Hepatocyte (in vitro differentiated cells): Measurements from ENCODE around the gene CTNND2. TPM values are rescaled to one million over a fixed set of nuclear protein-coding genes. Genes with fewer than 3 reads are reported as not detected.

Experiments
- DNase-seq: peaks from one replicate; pipeline ENCODE4 v3.0.0-alpha.2; 2016; ENCODE audit warnings: low spot score
- H2AFZ ChIP-seq: fragments of 200-600 bp; sonication (generic); 2 replicates; pipeline ENCODE4 v1.6.0; 2016; ENCODE audit warnings: antibody characterized with exemption, mild to moderate bottlenecking
- H3K27ac ChIP-seq: fragments of 200-600 bp; sonication (generic); 2 replicates; pipeline ENCODE4 v1.5.1; 2016; ENCODE audit warnings: mild to moderate bottlenecking
- H3K27me3 ChIP-seq: fragments of 200-600 bp; sonication (generic); 2 replicates; pipeline ENCODE4 v1.6.1; 2016
- H3K36me3 ChIP-seq: fragments of 200-600 bp; sonication (generic); replicated peaks from 2 replicates; pipeline ENCODE4 v1.5.1; 2016; ENCODE audit warnings: low read depth; ENCODE audit not compliant: insufficient read depth
- H3K4me1 ChIP-seq: fragments of 200-600 bp; sonication (generic); 2 replicates; pipeline ENCODE4 v1.5.1; 2016; ENCODE audit warnings: mild to moderate bottlenecking, moderate library complexity; ENCODE audit not compliant: insufficient read depth
- H3K4me2 ChIP-seq: fragments of 200-600 bp; sonication (generic); 2 replicates; pipeline ENCODE4 v1.6.0; 2016
- H3K4me3 ChIP-seq: fragments of 200-600 bp; sonication (generic); 2 replicates; pipeline ENCODE4 v1.5.1; 2016; ENCODE audit warnings: mild to moderate bottlenecking
- H3K79me2 ChIP-seq: fragments of 200-600 bp; sonication (generic); 2 replicates; pipeline ENCODE4 v1.6.0; 2017; ENCODE audit warnings: mild to moderate bottlenecking
- H3K9me2 ChIP-seq: fragments of 200-600 bp; sonication (generic); replicated peaks from 2 replicates; pipeline ENCODE4 v1.6.0; 2017; ENCODE audit warnings: mild to moderate bottlenecking; ENCODE audit not compliant: insufficient read depth
- H3K9me3 ChIP-seq: fragments of 200-600 bp; sonication (generic); 2 replicates; pipeline ENCODE4 v1.5.1; 2016; ENCODE audit warnings: low read depth, mild to moderate bottlenecking
- H4K20me1 ChIP-seq: fragments of 200-600 bp; sonication (generic); 2 replicates; pipeline ENCODE4 v1.6.0; 2016; ENCODE audit warnings: mild to moderate bottlenecking; ENCODE audit not compliant: insufficient read depth, poor library complexity, severe bottlenecking
- EZH2 ChIP-seq: fragments of 200-600 bp; sonication (generic); IDR thresholded peaks from 2 replicates; pipeline ENCODE4 v1.6.1; 2016; ENCODE audit warnings: antibody characterized with exemption, mild to moderate bottlenecking, borderline replicate concordance
- EZH2phosphoT487 ChIP-seq: fragments of 200-600 bp; sonication (generic); IDR thresholded peaks from one replicate; pipeline ENCODE4 v1.6.1; 2018; ENCODE audit warnings: antibody characterized with exemption, mild to moderate bottlenecking, low read depth, moderate library complexity; ENCODE audit not compliant: unreplicated experiment, severe bottlenecking
- WGBS: methylation state at CpG from one replicate; pipeline ENCODE4 v1.1.6; 2016; ENCODE audit warnings: low lambda C conversion rate; ENCODE audit errors: missing lambda C conversion rate; 5-methylcytosine and 5-hydroxymethylcytosine counted together
- polyA plus RNA-seq: library from polyadenylated mRNA; unstranded; fragments of >200 nt; fragmentation: Nextera tagmentation; extraction: Ambion mirVana; gene quantifications from 2 replicates; pipeline ENCODE4 v1.2.1, GENCODE V29; 2016
- total RNA-seq: library from RNA; depleted of rRNA; stranded (reverse); fragments of >200 nt; gene quantifications from 2 replicates; pipeline ENCODE4 v1.2.3, GENCODE V29; 2014
- TF ChIP-seq, protein P1 (sequence below): fragments of 200-600 bp; sonication (generic); IDR thresholded peaks from 2 replicates; pipeline ENCODE4 v1.5.1; 2016; ENCODE audit warnings: antibody characterized with exemption, mild to moderate bottlenecking; ENCODE audit not compliant: poor library complexity

Gene CTNND2
- total and polyA plus RNA-seq, 2 experiments from 2014 or later, result 27.5 to 30.3 TPM

DNA sequence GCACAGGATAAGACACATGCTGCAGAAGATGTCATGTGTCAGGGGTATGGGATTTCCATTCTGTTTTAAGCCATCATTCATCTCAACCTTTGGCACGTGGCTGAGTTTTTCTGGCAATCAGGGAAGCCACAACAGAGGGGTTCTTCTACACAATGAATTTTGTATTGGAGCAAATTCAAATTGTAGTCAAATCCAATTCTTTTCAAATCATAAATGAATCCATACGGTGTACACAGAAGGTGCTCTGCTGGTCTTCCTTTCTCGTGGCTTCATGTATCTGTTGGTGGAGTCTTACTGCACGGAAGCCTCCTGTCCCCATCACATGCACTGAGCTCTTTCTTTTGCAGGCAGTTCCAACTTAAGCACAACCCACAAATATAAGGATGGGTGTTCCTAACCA lies 706.5 kb downstream of the CTNND2 start:
- H3K36me3 ChIP-seq, result no peaks in the 10 kb centered on the region
- no peaks in the 10 kb centered on the region for H4K20me1 ChIP-seq
- H3K4me2 ChIP-seq, result no peak overlapping the region
- no peak for TF ChIP-seq EZH2
- TF ChIP-seq, protein P1, sequence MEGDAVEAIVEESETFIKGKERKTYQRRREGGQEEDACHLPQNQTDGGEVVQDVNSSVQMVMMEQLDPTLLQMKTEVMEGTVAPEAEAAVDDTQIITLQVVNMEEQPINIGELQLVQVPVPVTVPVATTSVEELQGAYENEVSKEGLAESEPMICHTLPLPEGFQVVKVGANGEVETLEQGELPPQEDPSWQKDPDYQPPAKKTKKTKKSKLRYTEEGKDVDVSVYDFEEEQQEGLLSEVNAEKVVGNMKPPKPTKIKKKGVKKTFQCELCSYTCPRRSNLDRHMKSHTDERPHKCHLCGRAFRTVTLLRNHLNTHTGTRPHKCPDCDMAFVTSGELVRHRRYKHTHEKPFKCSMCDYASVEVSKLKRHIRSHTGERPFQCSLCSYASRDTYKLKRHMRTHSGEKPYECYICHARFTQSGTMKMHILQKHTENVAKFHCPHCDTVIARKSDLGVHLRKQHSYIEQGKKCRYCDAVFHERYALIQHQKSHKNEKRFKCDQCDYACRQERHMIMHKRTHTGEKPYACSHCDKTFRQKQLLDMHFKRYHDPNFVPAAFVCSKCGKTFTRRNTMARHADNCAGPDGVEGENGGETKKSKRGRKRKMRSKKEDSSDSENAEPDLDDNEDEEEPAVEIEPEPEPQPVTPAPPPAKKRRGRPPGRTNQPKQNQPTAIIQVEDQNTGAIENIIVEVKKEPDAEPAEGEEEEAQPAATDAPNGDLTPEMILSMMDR, result no peak
- TF ChIP-seq EZH2phosphoT487, result no peak
- H3K4me3 ChIP-seq, result no peak overlapping the region
- 94% methylated on average over 4 of the region's 4 CpGs for WGBS
- no peaks in the 10 kb centered on the region for H3K79me2 ChIP-seq
- no peaks in the 10 kb centered on the region for H3K9me2 ChIP-seq
- H3K4me1 ChIP-seq, result no peaks in the 10 kb centered on the region
- no peak for DNase-seq
- H3K27me3 ChIP-seq, result no peaks in the 10 kb centered on the region
- H3K9me3 ChIP-seq, result no peaks in the 10 kb centered on the region
- H3K27ac ChIP-seq, result no peak overlapping the region
- no peak overlapping the region for H2AFZ ChIP-seq

DNA sequence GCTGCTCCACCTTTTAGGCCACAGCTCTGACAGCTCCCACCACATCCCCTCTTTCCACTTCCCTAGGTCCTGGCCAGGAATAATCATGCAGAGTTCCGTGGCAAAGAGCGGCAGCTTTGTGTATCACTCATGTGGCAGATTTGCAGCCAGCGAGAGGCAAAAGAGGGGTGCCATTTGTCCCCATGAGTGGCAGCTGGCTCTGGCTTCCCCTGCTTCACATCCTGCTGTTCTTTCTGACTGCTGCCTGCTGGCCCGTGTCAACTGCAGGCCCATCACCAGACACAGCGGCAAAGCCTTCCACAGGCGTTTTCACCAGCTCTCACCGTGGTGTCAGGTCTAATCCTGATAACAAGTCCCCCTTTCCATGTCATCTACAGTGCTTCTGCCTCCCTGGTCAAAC lies 712.6 kb downstream of the CTNND2 start:
- Histone ChIP-seq H3K79me2 (no peaks in the 10 kb centered on the region), H3K4me3 (no peak overlapping the region), H3K9me2 (no peaks in the 10 kb centered on the region), H3K27ac (no peak overlapping the region), H3K4me2 (no peak overlapping the region), H4K20me1 (no peaks in the 10 kb centered on the region), H3K36me3 (no peaks in the 10 kb centered on the region), H3K9me3 (no peaks in the 10 kb centered on the region), H3K4me1 (no peaks in the 10 kb centered on the region), H3K27me3 (no peaks in the 10 kb centered on the region), H2AFZ (no peak overlapping the region)
- WGBS, result 86% methylated on average over 7 of the region's 7 CpGs
- no peak for DNase-seq
- no peak for TF ChIP-seq EZH2phosphoT487

DNA sequence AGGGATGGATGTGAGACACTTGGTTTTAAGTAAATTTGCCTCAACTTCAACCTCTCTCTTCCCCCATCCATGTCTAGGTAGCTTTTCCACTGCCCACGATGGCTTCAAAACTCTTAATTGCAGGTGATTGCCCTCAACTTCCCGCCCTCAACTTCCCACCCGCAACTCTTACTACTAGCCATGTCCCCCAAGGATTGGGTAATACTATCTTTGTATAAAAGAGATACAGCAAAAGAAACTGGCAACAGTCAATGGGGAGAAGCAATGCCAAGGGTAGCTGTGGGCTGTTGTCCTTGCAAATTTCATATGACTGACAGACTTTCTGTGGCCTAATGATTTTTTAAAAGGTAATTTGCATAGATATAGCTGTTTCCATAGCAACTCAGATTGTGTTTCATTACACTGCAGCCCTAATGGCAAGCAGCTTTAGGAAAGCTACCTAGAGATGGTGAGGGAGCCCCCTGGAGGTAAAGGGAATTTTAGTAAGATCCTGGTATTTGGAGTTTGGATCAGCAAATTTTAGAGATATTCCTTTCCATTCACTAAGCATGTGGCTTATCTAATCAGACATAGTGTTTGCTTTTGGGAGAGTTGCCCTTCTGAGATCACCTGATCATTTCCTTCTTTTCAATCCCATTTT lies 721.7 kb downstream of the CTNND2 start:
- H3K9me3 ChIP-seq, result no peaks in the 10 kb centered on the region
- 81% methylated on average over 3 of the region's 3 CpGs for WGBS
- no peak for TF ChIP-seq EZH2
- TF ChIP-seq, protein P1, result peak; percentile 57
- no peaks in the 10 kb centered on the region for H3K9me2 ChIP-seq
- no peak overlapping the region for H3K27ac ChIP-seq
- no peaks in the 10 kb centered on the region for H3K36me3 ChIP-seq
- no peaks in the 10 kb centered on the region for H3K79me2 ChIP-seq
- no peak overlapping the region for H2AFZ ChIP-seq
- no peak overlapping the region for H3K4me3 ChIP-seq
- H3K4me1 ChIP-seq, result no peaks in the 10 kb centered on the region
- no peak overlapping the region for H3K4me2 ChIP-seq
- DNase-seq, result peak; percentile 60
- no peaks in the 10 kb centered on the region for H3K27me3 ChIP-seq
- no peaks in the 10 kb centered on the region for H4K20me1 ChIP-seq

DNA sequence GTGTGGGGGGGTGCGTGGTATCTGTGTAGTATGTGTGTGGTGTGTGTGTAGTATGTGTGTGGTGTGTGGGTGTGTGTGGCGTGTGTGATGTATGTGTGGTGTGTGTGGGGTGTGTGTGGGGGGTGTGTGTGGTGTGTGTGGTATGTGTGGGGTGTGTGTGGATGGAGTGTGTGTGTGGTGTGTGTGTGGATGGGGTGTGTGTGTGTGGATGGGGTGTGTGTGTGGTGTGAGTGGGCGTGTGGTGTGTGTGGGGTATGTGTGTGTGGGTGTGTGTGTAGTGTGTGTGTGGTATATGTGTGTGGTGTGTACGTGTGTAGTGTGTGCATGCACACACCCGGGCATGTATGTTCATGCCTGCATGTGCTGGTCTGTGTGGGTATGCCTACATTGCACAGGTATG lies 722.3 kb downstream of the CTNND2 start:
- Histone ChIP-seq H2AFZ (no peak overlapping the region), H3K79me2 (no peaks in the 10 kb centered on the region), H3K4me2 (no peak overlapping the region), H3K4me1 (no peaks in the 10 kb centered on the region), H3K36me3 (no peaks in the 10 kb centered on the region), H3K27me3 (no peaks in the 10 kb centered on the region), H3K9me3 (no peaks in the 10 kb centered on the region), H3K4me3 (no peak overlapping the region), H4K20me1 (no peaks in the 10 kb centered on the region), H3K9me2 (no peaks in the 10 kb centered on the region), H3K27ac (no peak overlapping the region)
- no peak for DNase-seq
- WGBS, result 91% methylated on average over 4 of the region's 5 CpGs
- TF ChIP-seq EZH2phosphoT487, result no peak
- TF ChIP-seq, protein P1, result no peak
- no peak for TF ChIP-seq EZH2
